ENCODE measurements around the gene LRRTM4. TPM values are rescaled to one million over a fixed set of nuclear protein-coding genes. Genes with fewer than 3 reads are reported as not detected.
"Not testable (repeated sequence)": the region's sequence is repeated elsewhere in the genome, so short reads cannot be mapped to it uniquely, and the experiment has no call there.

The LRRTM4 gene
- total RNA-seq, 1 donor = 0.18 TPM

- TF ChIP-seq CTCF (IDR thresholded peaks at IDR 0.05; ENCODE audit: insufficient read depth, low read length) = no peak
- DNase-seq (ENCODE audit: low read depth) = no peak
- no peak overlapping the region for H3K4me3 ChIP-seq (ENCODE audit: low read depth, low read length)
These were observed 352.8 kb downstream of the LRRTM4 start for GRCh38 chr2:77169426-77169825.

GRCh38 chr2:77164021-77164420, 358.2 kb downstream of the LRRTM4 start:
- H3K4me3 ChIP-seq (ENCODE audit: low read depth, low read length); DNase-seq (ENCODE audit: low read depth): not testable (repeated sequence)

GRCh38 chr2:77161009-77161408, 361.2 kb downstream of the LRRTM4 start:
- DNase-seq (ENCODE audit: low read depth) = no peak
- TF ChIP-seq CTCF (IDR thresholded peaks at IDR 0.05; ENCODE audit: insufficient read depth, low read length) = no peak
- H3K4me3 ChIP-seq (ENCODE audit: low read depth, low read length) = no peak overlapping the region

GRCh38 chr2:77156599-77156998, 365.6 kb downstream of the LRRTM4 start:
- TF ChIP-seq CTCF (IDR thresholded peaks at IDR 0.05; ENCODE audit: insufficient read depth, low read length) = no peak
- no peak for DNase-seq (ENCODE audit: low read depth)
- no peak overlapping the region for H3K4me3 ChIP-seq (ENCODE audit: low read depth, low read length)

- H3K4me3 ChIP-seq (ENCODE audit: low read depth, low read length) = no peak overlapping the region
- no peak for DNase-seq (ENCODE audit: low read depth)
- TF ChIP-seq CTCF (IDR thresholded peaks at IDR 0.05; ENCODE audit: insufficient read depth, low read length) = no peak
These were observed 366.7 kb downstream of the LRRTM4 start for GRCh38 chr2:77155511-77155910.

- H3K4me3 ChIP-seq (ENCODE audit: low read depth, low read length) = no peak overlapping the region
- TF ChIP-seq CTCF (IDR thresholded peaks at IDR 0.05; ENCODE audit: insufficient read depth, low read length) = no peak
- DNase-seq (ENCODE audit: low read depth) = no peak
These were observed 372.6 kb downstream of the LRRTM4 start for GRCh38 chr2:77149565-77149964.

GRCh38 chr2:77147153-77147552, 375.0 kb downstream of the LRRTM4 start:
- TF ChIP-seq CTCF (IDR thresholded peaks at IDR 0.05; ENCODE audit: insufficient read depth, low read length) = no peak
- no peak overlapping the region for H3K4me3 ChIP-seq (ENCODE audit: low read depth, low read length)
- DNase-seq (ENCODE audit: low read depth) = no peak

Measured in fibroblast of the aortic adventitia (primary cell).